SK-N-MC (cell line): ENCODE data around the gene BCORL1.

Source experiments
- DNase-seq: peaks from one replicate; pipeline ENCODE4 v3.0.0-alpha.2; 2011; ENCODE audit warnings: low read depth, low spot score
- H3K27ac ChIP-seq: fragments of 200-600 bp; sonication (generic); 2 replicates; pipeline ENCODE4 v1.5.1; 2016; ENCODE audit warnings: mixed run types
- H3K36me3 ChIP-seq: fragments of 200-600 bp; sonication (generic); 2 replicates; pipeline ENCODE4 v1.6.1; 2017; ENCODE audit warnings: antibody characterized with exemption, low read length, mixed read lengths; ENCODE audit not compliant: insufficient read depth
- H3K4me3 ChIP-seq: fragments of 200-600 bp; sonication (generic); 2 replicates; pipeline ENCODE4 v1.5.1; 2016
- H3K9ac ChIP-seq: fragments of 200-600 bp; sonication (generic); 2 replicates; pipeline ENCODE4 v1.8.0; 2017; ENCODE audit warnings: mixed run types, mixed read lengths; ENCODE audit not compliant: insufficient read length
- H3K9me3 ChIP-seq: fragments of 200-600 bp; sonication (generic); 2 replicates; pipeline ENCODE4 v1.6.1; 2017; ENCODE audit warnings: low read depth, mild to moderate bottlenecking, antibody characterized with exemption, low read length, moderate library complexity, mixed read lengths
- EZH2 ChIP-seq: fragments of 200-600 bp; sonication (generic); IDR thresholded peaks from one replicate; pipeline ENCODE4 v1.6.1; 2017; ENCODE audit warnings: antibody characterized with exemption
- FOXP2 ChIP-seq: optimal IDR thresholded peaks from 2 replicates; pipeline ENCODE3; 2011; ENCODE audit warnings: mild to moderate bottlenecking, moderate library complexity; ENCODE audit not compliant: insufficient read depth; ENCODE audit errors: extremely low read length, control extremely low read depth
- POLR2AphosphoS5 ChIP-seq: IDR thresholded peaks from 2 replicates; pipeline ENCODE4 v1.6.1; 2012; ENCODE audit warnings: mild to moderate bottlenecking, low read depth, low read length, borderline replicate concordance

The BCORL1 gene

DNA sequence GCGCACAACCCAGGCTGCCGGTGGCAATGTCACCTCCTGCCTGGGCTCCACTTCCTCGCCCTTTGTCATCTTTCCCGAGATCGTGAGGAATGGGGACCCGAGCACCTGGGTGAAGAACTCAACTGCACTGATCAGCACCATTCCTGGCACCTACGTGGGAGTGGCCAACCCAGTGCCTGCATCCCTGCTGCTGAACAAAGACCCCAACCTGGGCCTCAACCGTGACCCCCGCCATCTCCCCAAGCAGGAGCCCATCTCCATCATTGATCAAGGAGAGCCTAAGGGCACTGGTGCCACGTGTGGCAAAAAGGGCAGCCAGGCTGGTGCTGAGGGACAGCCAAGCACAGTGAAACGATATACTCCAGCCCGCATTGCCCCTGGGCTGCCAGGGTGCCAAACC lies 32.3 kb downstream of the BCORL1 start:
- Histone ChIP-seq H3K36me3 (no peaks in the 10 kb centered on the region; the same call in 1 of the 2 replicates), H3K27ac (no peak overlapping the region), H3K9ac (no peak overlapping the region), H3K4me3 (no peak overlapping the region), H3K9me3 (no peaks in the 10 kb centered on the region)
- no peak for DNase-seq
- TF ChIP-seq POLR2AphosphoS5 (no peak), FOXP2 (no peak), EZH2 (no peak)

DNA sequence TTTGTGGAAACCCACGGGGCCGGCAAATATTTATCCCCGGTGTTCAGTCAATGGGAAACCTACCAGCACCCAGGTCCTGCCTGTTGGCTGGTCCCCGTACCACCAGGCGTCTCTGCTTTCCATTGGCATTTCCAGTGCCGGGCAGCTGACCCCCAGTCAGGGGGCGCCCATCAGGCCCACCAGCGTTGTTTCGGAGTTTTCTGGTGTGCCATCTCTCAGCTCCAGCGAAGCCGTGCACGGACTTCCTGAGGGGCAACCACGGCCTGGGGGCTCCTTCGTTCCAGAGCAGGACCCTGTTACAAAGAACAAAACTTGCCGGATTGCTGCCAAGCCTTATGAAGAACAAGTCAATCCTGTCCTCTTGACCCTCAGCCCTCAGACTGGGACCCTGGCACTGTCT lies 32.7 kb downstream of the BCORL1 start:
- no peak overlapping the region for H3K4me3 ChIP-seq
- H3K27ac ChIP-seq, result no peak overlapping the region
- H3K9me3 ChIP-seq, result no peaks in the 10 kb centered on the region
- DNase-seq, result no peak
- TF ChIP-seq EZH2, result no peak
- no peak for TF ChIP-seq FOXP2
- no peak for TF ChIP-seq POLR2AphosphoS5
- no peaks in the 10 kb centered on the region; the same call in 1 of the 2 replicates for H3K36me3 ChIP-seq
- H3K9ac ChIP-seq, result no peak overlapping the region

DNA sequence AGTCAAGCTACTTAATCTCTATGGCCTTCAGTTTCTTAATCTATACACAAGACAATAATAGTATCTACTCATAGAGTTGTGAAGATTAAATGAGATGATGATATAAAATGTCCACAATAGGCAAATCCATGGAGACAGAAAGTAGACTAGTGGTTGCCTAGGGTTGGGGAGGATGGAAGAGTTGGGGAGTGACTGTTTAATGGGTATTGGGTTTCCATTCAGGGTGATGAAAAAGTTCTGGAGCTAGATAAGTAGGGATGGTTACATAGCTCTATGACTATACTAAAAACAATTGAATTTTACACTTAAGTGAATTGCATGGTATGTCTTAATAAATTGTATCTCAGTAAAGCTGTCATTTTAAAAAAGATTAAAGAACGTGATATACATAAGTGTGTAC lies 35.7 kb downstream of the BCORL1 start:
- TF ChIP-seq EZH2 (no peak), POLR2AphosphoS5 (no peak), FOXP2 (no peak)
- Histone ChIP-seq H3K9me3 (no peaks in the 10 kb centered on the region), H3K36me3 (peaks cover 3% of the 10 kb centered on the region; the same call in 1 of the 2 replicates), H3K27ac (no peak overlapping the region), H3K4me3 (no peak overlapping the region), H3K9ac (no peak overlapping the region)
- no peak for DNase-seq

DNA sequence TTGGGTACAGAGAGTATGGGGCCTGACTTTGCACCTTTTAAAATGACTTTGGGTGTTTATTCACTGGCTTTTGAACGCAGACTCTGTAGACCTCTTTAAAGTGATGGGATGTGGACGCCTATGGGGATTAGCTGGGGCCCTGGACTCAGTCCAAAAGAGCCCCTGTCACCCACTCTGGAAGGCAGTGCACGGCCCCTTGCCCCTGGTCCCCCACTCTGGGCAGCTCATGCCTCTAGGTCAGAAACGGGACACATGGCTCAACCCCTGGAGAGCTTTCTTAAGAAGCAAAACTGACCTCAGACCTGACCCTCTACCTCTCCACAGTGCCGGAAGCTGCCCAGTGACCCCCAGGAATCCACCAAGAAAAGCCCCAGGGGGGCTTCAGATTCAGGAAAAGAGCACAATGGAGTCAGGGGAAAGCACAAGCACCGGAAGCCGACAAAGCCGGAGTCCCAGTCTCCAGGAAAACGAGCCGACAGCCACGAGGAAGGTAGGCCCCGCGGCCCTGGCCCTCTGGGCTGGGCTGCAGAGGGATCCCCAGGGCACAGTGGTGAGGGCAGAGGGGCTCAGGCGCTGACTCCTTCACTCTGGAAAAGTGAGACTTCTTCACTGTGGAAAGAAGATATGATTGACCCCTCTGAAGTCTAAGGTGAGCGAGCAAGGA lies 38.4 kb downstream of the BCORL1 start:
- no peak overlapping the region for H3K27ac ChIP-seq
- no peak overlapping the region for H3K9ac ChIP-seq
- TF ChIP-seq POLR2AphosphoS5 (no peak), EZH2 (no peak), FOXP2 (no peak)
- H3K36me3 ChIP-seq, result peaks cover 6% of the 10 kb centered on the region; the same call in 1 of the 2 replicates
- DNase-seq, result no peak
- no peak overlapping the region for H3K4me3 ChIP-seq
- H3K9me3 ChIP-seq, result no peaks in the 10 kb centered on the region

DNA sequence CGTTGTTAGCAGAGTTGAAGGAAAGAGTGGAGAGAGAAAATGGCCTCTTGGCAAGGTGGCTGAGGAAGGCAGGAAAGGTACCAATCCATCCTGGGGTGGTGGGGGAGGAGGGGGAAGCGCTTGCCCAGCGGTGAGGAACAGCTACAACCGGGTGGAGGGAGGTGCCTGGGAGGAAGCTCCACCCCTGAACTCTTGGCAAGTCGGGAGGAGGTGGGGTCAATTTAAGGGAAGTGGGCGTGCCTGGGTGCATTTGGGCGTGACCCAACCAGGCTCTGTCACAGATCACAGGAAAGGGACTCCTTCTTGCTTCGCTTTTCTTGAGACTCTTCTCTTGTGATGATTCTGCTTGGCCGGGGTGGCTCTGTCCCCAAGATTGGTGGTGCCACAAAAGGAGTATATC lies 41.7 kb downstream of the BCORL1 start:
- Histone ChIP-seq H3K36me3 (peaks cover 6% of the 10 kb centered on the region; the same call in 1 of the 2 replicates), H3K27ac (no peak overlapping the region), H3K9ac (no peak overlapping the region), H3K9me3 (no peaks in the 10 kb centered on the region), H3K4me3 (no peak overlapping the region)
- TF ChIP-seq POLR2AphosphoS5 (no peak), EZH2 (no peak), FOXP2 (no peak)
- no peak for DNase-seq

DNA sequence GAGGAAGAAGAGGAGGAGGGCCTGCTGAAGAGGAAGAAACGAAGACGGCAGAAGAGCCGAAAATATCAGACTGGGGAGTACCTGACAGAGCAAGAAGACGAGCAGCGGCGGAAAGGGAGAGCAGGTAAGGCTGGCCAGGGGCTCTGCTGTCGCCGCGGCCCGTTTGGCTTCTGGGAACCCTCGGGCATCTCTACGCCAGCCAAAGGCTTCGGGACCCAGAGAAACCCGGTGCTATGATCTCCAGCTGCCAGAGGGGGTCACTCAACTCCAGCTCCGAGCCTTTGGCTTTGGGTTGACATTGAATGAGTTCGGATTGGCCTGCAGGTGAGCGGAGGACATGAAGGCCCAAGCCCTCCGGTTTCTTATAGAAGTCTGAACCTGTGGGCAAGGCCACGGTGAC lies 42.8 kb downstream of the BCORL1 start:
- TF ChIP-seq POLR2AphosphoS5 (no peak), EZH2 (no peak), FOXP2 (no peak)
- no peak overlapping the region for H3K4me3 ChIP-seq
- DNase-seq, result no peak
- H3K27ac ChIP-seq, result no peak overlapping the region
- no peak overlapping the region for H3K9ac ChIP-seq
- no peaks in the 10 kb centered on the region for H3K9me3 ChIP-seq
- peaks cover 6% of the 10 kb centered on the region; the same call in 1 of the 2 replicates for H3K36me3 ChIP-seq

DNA sequence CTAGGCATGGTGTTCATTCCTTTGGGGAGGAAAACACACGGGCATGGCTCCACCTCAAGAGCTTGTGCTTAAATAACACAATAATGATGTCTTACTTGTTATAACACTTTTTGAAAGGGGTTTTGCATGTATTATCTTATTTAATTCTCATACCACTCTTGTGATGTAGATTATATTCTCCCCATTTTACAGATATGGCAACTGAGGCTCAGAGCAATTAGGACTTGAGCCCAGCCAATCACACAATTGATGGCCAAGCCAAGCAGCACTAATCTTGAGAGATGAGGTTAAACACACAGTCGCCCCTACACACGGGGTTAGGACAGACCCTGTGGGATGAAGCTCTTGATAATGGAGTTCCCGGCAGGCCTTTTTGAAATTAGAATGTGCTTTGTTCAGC lies 45.1 kb downstream of the BCORL1 start:
- Histone ChIP-seq H3K36me3 (peaks cover 6% of the 10 kb centered on the region; the same call in 1 of the 2 replicates), H3K9ac (no peak overlapping the region), H3K4me3 (no peak overlapping the region), H3K9me3 (no peaks in the 10 kb centered on the region), H3K27ac (no peak overlapping the region)
- no peak for DNase-seq
- TF ChIP-seq FOXP2, result no peak
- no peak for TF ChIP-seq POLR2AphosphoS5
- TF ChIP-seq EZH2, result no peak

DNA sequence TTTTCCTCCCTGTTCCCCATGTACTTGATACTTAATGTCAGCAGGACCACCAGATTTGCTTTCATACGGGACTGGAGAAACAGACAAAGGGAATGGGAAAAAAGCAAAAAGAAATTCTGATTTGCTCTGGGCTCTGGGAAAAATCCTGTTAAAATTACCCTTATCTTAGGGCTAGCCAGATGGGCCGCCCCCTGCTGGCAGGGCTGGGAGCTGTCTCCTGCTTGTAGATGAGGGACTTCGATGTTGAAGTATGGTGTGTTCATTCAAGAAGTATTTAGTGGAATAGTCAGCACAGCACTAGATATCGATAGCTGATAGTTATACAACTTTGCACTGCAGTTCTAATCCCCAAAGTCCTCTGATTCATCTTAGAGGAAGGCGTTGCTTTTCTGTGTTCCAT lies 45.8 kb downstream of the BCORL1 start:
- peaks cover 2% of the 10 kb centered on the region; the same call in 1 of the 2 replicates for H3K36me3 ChIP-seq
- no peak for DNase-seq
- H3K9me3 ChIP-seq, result no peaks in the 10 kb centered on the region
- no peak overlapping the region for H3K9ac ChIP-seq
- no peak overlapping the region for H3K27ac ChIP-seq
- no peak for TF ChIP-seq POLR2AphosphoS5
- TF ChIP-seq EZH2, result no peak
- TF ChIP-seq FOXP2, result no peak
- no peak overlapping the region for H3K4me3 ChIP-seq

DNA sequence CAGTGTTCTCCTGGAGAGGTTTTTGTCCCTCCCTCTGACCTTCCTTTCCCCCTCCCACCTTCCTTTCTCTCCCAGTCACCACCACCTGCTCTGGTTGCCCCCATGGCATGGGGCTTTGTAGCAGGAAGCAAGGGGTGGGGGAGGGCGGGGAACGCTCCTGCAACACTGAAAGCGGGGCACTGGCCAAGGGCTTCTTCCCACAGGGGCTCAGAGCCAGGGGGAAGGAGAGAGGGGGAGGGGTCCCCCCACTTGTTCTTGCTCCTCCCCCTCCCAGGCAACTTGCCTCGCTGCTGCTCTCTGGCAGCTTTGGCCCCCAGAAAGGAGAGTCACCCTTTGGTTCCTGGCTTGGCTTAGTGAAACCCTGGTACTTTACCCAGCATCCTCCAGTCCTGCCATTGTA lies 48.4 kb downstream of the BCORL1 start:
- no peak for TF ChIP-seq POLR2AphosphoS5
- TF ChIP-seq FOXP2, result no peak
- TF ChIP-seq EZH2, result no peak
- Histone ChIP-seq H3K36me3 (no peaks in the 10 kb centered on the region; the same call in 1 of the 2 replicates), H3K4me3 (no peak overlapping the region), H3K9ac (no peak overlapping the region), H3K27ac (no peak overlapping the region), H3K9me3 (no peaks in the 10 kb centered on the region)
- no peak for DNase-seq

DNA sequence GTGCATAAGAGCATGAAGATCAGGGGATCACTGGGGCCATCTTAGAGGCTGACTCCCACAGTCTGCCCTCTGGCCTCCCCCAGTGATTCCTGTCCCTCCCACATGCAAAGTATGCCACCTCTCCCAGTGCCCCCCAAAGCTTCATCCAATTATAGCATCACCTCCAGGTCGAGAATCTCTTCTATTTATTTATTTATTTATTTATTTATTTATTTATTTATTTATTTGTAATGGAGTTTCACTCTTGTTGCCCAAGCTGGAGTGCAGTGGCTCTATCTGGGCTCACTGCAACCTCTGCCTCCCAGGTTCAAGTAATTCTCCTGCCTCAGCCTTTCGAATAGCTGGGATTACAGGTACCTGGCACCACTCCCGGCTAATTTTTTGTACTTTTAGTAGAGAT lies 50.1 kb downstream of the BCORL1 start:
- Histone ChIP-seq H3K36me3 (no peaks in the 10 kb centered on the region; the same call in 1 of the 2 replicates), H3K4me3 (no peak overlapping the region), H3K27ac (no peak overlapping the region), H3K9ac (no peak overlapping the region), H3K9me3 (no peaks in the 10 kb centered on the region)
- TF ChIP-seq EZH2 (no peak), FOXP2 (no peak), POLR2AphosphoS5 (no peak)
- no peak for DNase-seq
